ENCODE results near the gene ARRB1.

DNA sequence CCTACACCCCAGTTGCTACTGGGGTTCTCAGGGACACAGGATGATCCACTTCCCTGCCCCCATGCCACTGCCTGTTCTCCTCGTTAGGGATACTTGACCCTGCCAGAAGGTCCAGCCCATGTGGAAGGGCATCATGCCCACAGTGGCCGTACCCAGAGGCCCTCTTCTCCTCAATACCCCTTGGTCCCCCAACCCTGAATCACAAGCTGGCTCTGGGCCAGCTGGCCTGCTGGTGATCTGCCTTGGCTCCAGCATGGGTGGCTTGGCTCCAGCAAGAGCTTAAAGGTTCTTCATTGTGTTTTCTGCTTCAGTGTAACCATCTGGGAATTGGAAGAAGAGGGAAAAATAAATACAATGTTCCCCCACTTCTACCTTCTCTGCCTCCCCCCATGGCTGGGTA lies 122.0 kb downstream of the ARRB1 start:
- no peak for TF ChIP-seq TAF1 (conservative IDR thresholded peaks at IDR 0.05)
- TF ChIP-seq, protein P1, sequence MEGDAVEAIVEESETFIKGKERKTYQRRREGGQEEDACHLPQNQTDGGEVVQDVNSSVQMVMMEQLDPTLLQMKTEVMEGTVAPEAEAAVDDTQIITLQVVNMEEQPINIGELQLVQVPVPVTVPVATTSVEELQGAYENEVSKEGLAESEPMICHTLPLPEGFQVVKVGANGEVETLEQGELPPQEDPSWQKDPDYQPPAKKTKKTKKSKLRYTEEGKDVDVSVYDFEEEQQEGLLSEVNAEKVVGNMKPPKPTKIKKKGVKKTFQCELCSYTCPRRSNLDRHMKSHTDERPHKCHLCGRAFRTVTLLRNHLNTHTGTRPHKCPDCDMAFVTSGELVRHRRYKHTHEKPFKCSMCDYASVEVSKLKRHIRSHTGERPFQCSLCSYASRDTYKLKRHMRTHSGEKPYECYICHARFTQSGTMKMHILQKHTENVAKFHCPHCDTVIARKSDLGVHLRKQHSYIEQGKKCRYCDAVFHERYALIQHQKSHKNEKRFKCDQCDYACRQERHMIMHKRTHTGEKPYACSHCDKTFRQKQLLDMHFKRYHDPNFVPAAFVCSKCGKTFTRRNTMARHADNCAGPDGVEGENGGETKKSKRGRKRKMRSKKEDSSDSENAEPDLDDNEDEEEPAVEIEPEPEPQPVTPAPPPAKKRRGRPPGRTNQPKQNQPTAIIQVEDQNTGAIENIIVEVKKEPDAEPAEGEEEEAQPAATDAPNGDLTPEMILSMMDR (IDR thresholded peaks at IDR 0.05; ENCODE audit: low read depth, low read length, missing input control): no peak
- TF ChIP-seq, protein P2, sequence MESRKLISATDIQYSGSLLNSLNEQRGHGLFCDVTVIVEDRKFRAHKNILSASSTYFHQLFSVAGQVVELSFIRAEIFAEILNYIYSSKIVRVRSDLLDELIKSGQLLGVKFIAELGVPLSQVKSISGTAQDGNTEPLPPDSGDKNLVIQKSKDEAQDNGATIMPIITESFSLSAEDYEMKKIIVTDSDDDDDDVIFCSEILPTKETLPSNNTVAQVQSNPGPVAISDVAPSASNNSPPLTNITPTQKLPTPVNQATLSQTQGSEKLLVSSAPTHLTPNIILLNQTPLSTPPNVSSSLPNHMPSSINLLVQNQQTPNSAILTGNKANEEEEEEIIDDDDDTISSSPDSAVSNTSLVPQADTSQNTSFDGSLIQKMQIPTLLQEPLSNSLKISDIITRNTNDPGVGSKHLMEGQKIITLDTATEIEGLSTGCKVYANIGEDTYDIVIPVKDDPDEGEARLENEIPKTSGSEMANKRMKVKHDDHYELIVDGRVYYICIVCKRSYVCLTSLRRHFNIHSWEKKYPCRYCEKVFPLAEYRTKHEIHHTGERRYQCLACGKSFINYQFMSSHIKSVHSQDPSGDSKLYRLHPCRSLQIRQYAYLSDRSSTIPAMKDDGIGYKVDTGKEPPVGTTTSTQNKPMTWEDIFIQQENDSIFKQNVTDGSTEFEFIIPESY (IDR thresholded peaks at IDR 0.05): no peak
- no peak for TF ChIP-seq RXRA (IDR thresholded peaks at IDR 0.05)
- no peak for TF ChIP-seq FOXA2 (IDR thresholded peaks at IDR 0.05)
- TF ChIP-seq, protein P3, sequence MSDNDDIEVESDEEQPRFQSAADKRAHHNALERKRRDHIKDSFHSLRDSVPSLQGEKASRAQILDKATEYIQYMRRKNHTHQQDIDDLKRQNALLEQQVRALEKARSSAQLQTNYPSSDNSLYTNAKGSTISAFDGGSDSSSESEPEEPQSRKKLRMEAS (IDR thresholded peaks at IDR 0.05): no peak
- TF ChIP-seq RAD21 (IDR thresholded peaks at IDR 0.05): no peak
- TF ChIP-seq SP1 (IDR thresholded peaks at IDR 0.05): no peak
- no peak for TF ChIP-seq FOXA1 (IDR thresholded peaks at IDR 0.05)
- no peak for TF ChIP-seq GABPA (IDR thresholded peaks at IDR 0.05 in 1 of 2, conservative IDR thresholded peaks at IDR 0.05 in 1 of 2)
- TF ChIP-seq YY1 (IDR thresholded peaks at IDR 0.05): no peak
